H9 (cell line): ENCODE measurements around the gene RASA2. TPM values are rescaled to one million over a fixed set of nuclear protein-coding genes. Genes with fewer than 3 reads are reported as not detected.

Experiments used
- DNase-seq: peaks from one replicate; pipeline ENCODE4 v3.0.0-alpha.2; 2017
- H2AFZ ChIP-seq: one replicate; pipeline ENCODE4 v1.6.1; 2013; ENCODE audit warnings: mild to moderate bottlenecking, low read length, control low read depth, moderate library complexity
- H2AK5ac ChIP-seq: 2 replicates; pipeline ENCODE4 v1.6.1; 2013; ENCODE audit warnings: low read length, control low read depth, mixed read lengths; ENCODE audit not compliant: insufficient read length
- H2BK120ac ChIP-seq: one replicate; pipeline ENCODE4 v1.6.1; 2013; ENCODE audit warnings: low read depth, mild to moderate bottlenecking, low read length, control low read depth, inconsistent platforms; ENCODE audit not compliant: poor library complexity, severe bottlenecking
- H2BK12ac ChIP-seq: 2 replicates; pipeline ENCODE4 v1.6.1; 2013; ENCODE audit warnings: low read length, control low read depth, mixed read lengths, low read depth; ENCODE audit not compliant: insufficient read length
- H2BK15ac ChIP-seq: 2 replicates; pipeline ENCODE4 v1.6.1; 2013; ENCODE audit warnings: low read depth, low read length, control low read depth
- H2BK20ac ChIP-seq: one replicate; pipeline ENCODE4 v1.6.1; 2013; ENCODE audit warnings: low read depth, mild to moderate bottlenecking, low read length, control low read depth, inconsistent platforms; ENCODE audit not compliant: poor library complexity, severe bottlenecking
- H2BK5ac ChIP-seq: 2 replicates; pipeline ENCODE4 v1.6.1; 2013; ENCODE audit warnings: low read length, control low read depth, mixed read lengths; ENCODE audit not compliant: insufficient read length
- H3K14ac ChIP-seq: 2 replicates; pipeline ENCODE4 v1.6.1; 2013; ENCODE audit warnings: low read length, control low read depth; ENCODE audit not compliant: insufficient read depth
- H3K18ac ChIP-seq: 2 replicates; pipeline ENCODE4 v1.6.1; 2013; ENCODE audit warnings: low read depth, mild to moderate bottlenecking, mixed read lengths, low read length, control low read depth; ENCODE audit not compliant: insufficient read length
- H3K23ac ChIP-seq: 2 replicates; pipeline ENCODE4 v1.6.1; 2013; ENCODE audit warnings: low read length, control low read depth, mixed read lengths, low read depth; ENCODE audit not compliant: insufficient read length
- H3K23me2 ChIP-seq: 2 replicates; pipeline ENCODE4 v1.6.1; 2013; ENCODE audit warnings: low read depth, mild to moderate bottlenecking, mixed read lengths, low read length, control low read depth; ENCODE audit not compliant: insufficient read length, poor library complexity, severe bottlenecking
- H3K27ac ChIP-seq: 2 replicates; pipeline ENCODE4 v1.5.1; 2013; ENCODE audit warnings: low read length, control low read depth, mixed read lengths, low read depth; ENCODE audit not compliant: insufficient read length
- H3K27me3 ChIP-seq: 2 replicates; pipeline ENCODE4 v1.6.1; 2013; ENCODE audit warnings: low read length, control low read depth, inconsistent platforms; ENCODE audit not compliant: insufficient read depth
- H3K4ac ChIP-seq: 2 replicates; pipeline ENCODE4 v1.6.1; 2013; ENCODE audit warnings: low read depth, mild to moderate bottlenecking, control low read depth, inconsistent platforms, low read length, moderate library complexity
- H3K4me1 ChIP-seq: 2 replicates; pipeline ENCODE4 v1.6.1; 2013; ENCODE audit warnings: low read length, control low read depth, inconsistent platforms; ENCODE audit not compliant: insufficient read depth
- H3K4me2 ChIP-seq: 2 replicates; pipeline ENCODE4 v1.6.1; 2013; ENCODE audit warnings: low read length, control low read depth, mixed read lengths; ENCODE audit not compliant: insufficient read length, insufficient read depth
- H3K56ac ChIP-seq: 2 replicates; pipeline ENCODE4 v1.6.1; 2013; ENCODE audit warnings: low read depth, mild to moderate bottlenecking, mixed read lengths, low read length, control low read depth; ENCODE audit not compliant: insufficient read length
- H3K79me1 ChIP-seq: 2 replicates; pipeline ENCODE4 v1.6.1; 2013; ENCODE audit warnings: low read depth, mild to moderate bottlenecking, moderate library complexity, low read length, control low read depth, inconsistent platforms; ENCODE audit not compliant: insufficient read depth, poor library complexity, severe bottlenecking
- H3K79me2 ChIP-seq: 2 replicates; pipeline ENCODE4 v1.6.1; 2013; ENCODE audit warnings: low read length, control low read depth, inconsistent platforms; ENCODE audit not compliant: insufficient read depth
- H3K9ac ChIP-seq: 2 replicates; pipeline ENCODE4 v1.6.1; 2013; ENCODE audit warnings: low read length, control low read depth, mixed read lengths; ENCODE audit not compliant: insufficient read length; ENCODE audit errors: extremely low read depth
- H3K9me3 ChIP-seq: one replicate; pipeline ENCODE4 v1.6.1; 2013; ENCODE audit warnings: low read depth, low read length, inconsistent platforms; ENCODE audit not compliant: control insufficient read depth
- H3T11ph ChIP-seq: one replicate; pipeline ENCODE4 v1.6.1; 2013; ENCODE audit warnings: mild to moderate bottlenecking, low read length, control low read depth, inconsistent platforms
- H4K20me1 ChIP-seq: one replicate; pipeline ENCODE4 v1.6.1; 2013; ENCODE audit not compliant: control insufficient read depth, insufficient read length, insufficient read depth
- H4K5ac ChIP-seq: 2 replicates; pipeline ENCODE4 v1.6.1; 2013; ENCODE audit warnings: low read depth, mild to moderate bottlenecking, mixed read lengths, low read length, control low read depth; ENCODE audit not compliant: insufficient read length
- H4K8ac ChIP-seq: replicated peaks from 2 replicates; pipeline ENCODE4 v1.6.1; 2013; ENCODE audit warnings: low read length, control low read depth, mixed read lengths, low read depth; ENCODE audit not compliant: insufficient read length
- H4K91ac ChIP-seq: 2 replicates; pipeline ENCODE4 v1.6.1; 2013; ENCODE audit warnings: low read depth, mild to moderate bottlenecking, moderate library complexity, mixed read lengths, low read length, control low read depth; ENCODE audit not compliant: insufficient read length
- H3K27ac Mint-ChIP-seq, 3 experiments: 2 replicates in 2 of 3; 3 replicates in 1 of 3; pipeline ENCODE4 v1.8.0; 2020 to 2021; ENCODE audit warnings: mixed read lengths in 3 of 3, mild to moderate bottlenecking in 1 of 3, moderate library complexity in 1 of 3
- H3K27me3 Mint-ChIP-seq: 2 replicates; pipeline ENCODE4 v1.8.0; 2021; ENCODE audit warnings: low read depth, mild to moderate bottlenecking, moderate library complexity, mixed read lengths
- H3K36me3 Mint-ChIP-seq, 3 experiments: 2 replicates in 2 of 3; 3 replicates in 1 of 3; pipeline ENCODE4 v1.8.0; 2020 to 2021; ENCODE audit warnings: low read depth in 3 of 3, mixed read lengths in 3 of 3; ENCODE audit not compliant: insufficient read depth in 1 of 3
- H3K4me1 Mint-ChIP-seq, 2 experiments: 2 replicates each; pipeline ENCODE4 v1.8.0; 2020; ENCODE audit warnings: mixed read lengths in 2 of 2
- H3K4me3 Mint-ChIP-seq, 2 experiments: 2 replicates in 1 of 2; 3 replicates in 1 of 2; pipeline ENCODE4 v1.8.0; 2020 to 2021; ENCODE audit warnings: mild to moderate bottlenecking in 2 of 2, mixed read lengths in 2 of 2, moderate library complexity in 1 of 2
- H3K9me3 Mint-ChIP-seq, 2 experiments: 2 replicates in 1 of 2; 3 replicates in 1 of 2; pipeline ENCODE4 v1.8.0; 2020; ENCODE audit warnings: mild to moderate bottlenecking in 2 of 2, mixed read lengths in 2 of 2, moderate library complexity in 1 of 2
- WGBS: extraction: QIAGEN DNeasy Blood & Tissue Kit; methylation state at CpG from one replicate; pipeline ENCODE4 v1.1.7; 2013; ENCODE audit warnings: missing lambda C conversion rate, low lambda C conversion rate, mixed read lengths; ENCODE audit not compliant: insufficient read length; ENCODE audit errors: extremely low coverage; 5-methylcytosine and 5-hydroxymethylcytosine counted together
- total RNA-seq: library from RNA; stranded (reverse); gene quantifications from 2 replicates; pipeline ENCODE4 v1.2.1, GENCODE V29; 2021
- TF ChIP-seq, protein P1 (sequence below): fragments of 200-600 bp; sonication (generic); conservative IDR thresholded peaks from 3 replicates; pipeline ENCODE4 v1.8.0; 2021; ENCODE audit warnings: antibody characterized with exemption, mild to moderate bottlenecking

Gene RASA2
- total RNA-seq, 1 experiment from 2014 or later = 24.4 TPM

- Histone ChIP-seq H2BK12ac (no peak overlapping the region), H3K79me1 (no peaks in the 10 kb centered on the region), H2BK15ac (no peak overlapping the region), H3K56ac (no peak overlapping the region), H4K91ac (no peak overlapping the region), H2BK5ac (no peak overlapping the region), H3K4me1 (no peaks in the 10 kb centered on the region), H4K20me1 (no peaks in the 10 kb centered on the region), H2BK20ac (no peak overlapping the region), H3K23ac (no peak overlapping the region), H2AK5ac (no peak overlapping the region), H3K9me3 (no peaks in the 10 kb centered on the region), H3K27ac (no peak overlapping the region), H3K4ac (no peak overlapping the region), H3K18ac (no peak overlapping the region), H3K4me2 (no peak overlapping the region), H3K9ac (no peak overlapping the region), H3K23me2 (no peaks in the 10 kb centered on the region), H4K8ac (no peak overlapping the region), H3T11ph (no peak overlapping the region), H3K27me3 (no peaks in the 10 kb centered on the region; the same call in 1 of the 2 replicates), H2AFZ (no peak overlapping the region), H3K79me2 (no peaks in the 10 kb centered on the region), H2BK120ac (no peak overlapping the region), H3K14ac (no peak overlapping the region), H4K5ac (no peak overlapping the region)
- no peak overlapping the region for H3K4me3 Mint-ChIP-seq
- H3K9me3 Mint-ChIP-seq = no peaks in the 10 kb centered on the region
- peaks cover 1 to 14% (median 11%) of the 10 kb centered on the region in 3 experiments; a peak in 4 of 7 replicates for H3K36me3 Mint-ChIP-seq
- WGBS = no CpG with 5 or more reads among the region's 14 CpGs
- no peak for DNase-seq
- no peaks in the 10 kb centered on the region for H3K27me3 Mint-ChIP-seq
- H3K27ac Mint-ChIP-seq = no peak overlapping the region
- H3K4me1 Mint-ChIP-seq = peaks cover 9 to 10% of the 10 kb centered on the region in 2 experiments
- TF ChIP-seq, protein P1, sequence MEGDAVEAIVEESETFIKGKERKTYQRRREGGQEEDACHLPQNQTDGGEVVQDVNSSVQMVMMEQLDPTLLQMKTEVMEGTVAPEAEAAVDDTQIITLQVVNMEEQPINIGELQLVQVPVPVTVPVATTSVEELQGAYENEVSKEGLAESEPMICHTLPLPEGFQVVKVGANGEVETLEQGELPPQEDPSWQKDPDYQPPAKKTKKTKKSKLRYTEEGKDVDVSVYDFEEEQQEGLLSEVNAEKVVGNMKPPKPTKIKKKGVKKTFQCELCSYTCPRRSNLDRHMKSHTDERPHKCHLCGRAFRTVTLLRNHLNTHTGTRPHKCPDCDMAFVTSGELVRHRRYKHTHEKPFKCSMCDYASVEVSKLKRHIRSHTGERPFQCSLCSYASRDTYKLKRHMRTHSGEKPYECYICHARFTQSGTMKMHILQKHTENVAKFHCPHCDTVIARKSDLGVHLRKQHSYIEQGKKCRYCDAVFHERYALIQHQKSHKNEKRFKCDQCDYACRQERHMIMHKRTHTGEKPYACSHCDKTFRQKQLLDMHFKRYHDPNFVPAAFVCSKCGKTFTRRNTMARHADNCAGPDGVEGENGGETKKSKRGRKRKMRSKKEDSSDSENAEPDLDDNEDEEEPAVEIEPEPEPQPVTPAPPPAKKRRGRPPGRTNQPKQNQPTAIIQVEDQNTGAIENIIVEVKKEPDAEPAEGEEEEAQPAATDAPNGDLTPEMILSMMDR = no peak
These were observed 42.1 kb upstream of the RASA2 start for GRCh38 chr3:141444586-141445285.
